Endothelial cell of umbilical vein (primary cell): Measurements from ENCODE around the gene ADAMTS6. TPM values are rescaled to one million over a fixed set of nuclear protein-coding genes. Genes with fewer than 3 reads are reported as not detected.

ENCODE experiments used
- BruUV-seq: library from RNA; stranded (reverse); fragments of 400-500 nt; replicated peaks from 2 replicates; lab custom pipeline; 2021; lab: Mats Ljungman, UMichigan
- CTCF ChIA-PET: fragments of 300-600, 350-600 bp; sonication (Branson Sonifier 250); formaldehyde crosslinking; loops from one replicate; lab custom pipeline; 2021; ENCODE audit warnings: antibody characterized with exemption, inconsistent platforms; lab: Charles Lee
- POLR2A ChIA-PET: fragments of 300-600, 350-600 bp; sonication (Branson Sonifier 250); formaldehyde crosslinking; loops from one replicate; lab custom pipeline; 2021; ENCODE audit warnings: antibody characterized with exemption, inconsistent platforms; lab: Charles Lee
- DNase-seq: peaks from one replicate; pipeline ENCODE4 v3.0.0-alpha.2; 2011; ENCODE audit warnings: low read depth, low spot score
- FAIRE-seq: peaks from 2 replicates; lab custom pipeline; 2011; peaks lifted over from hg19 to GRCh38; lab: Jason Lieb, UNC
- H2AFZ ChIP-seq: 2 replicates; pipeline ENCODE4 v1.6.0; 2012; ENCODE audit warnings: low read depth, low read length, control low read depth, inconsistent platforms
- H3K27ac ChIP-seq: 2 replicates; pipeline ENCODE4 v1.5.1; 2011; ENCODE audit warnings: low read depth, mild to moderate bottlenecking, control low read depth, low read length, moderate library complexity; ENCODE audit not compliant: insufficient read depth
- H3K27me3 ChIP-seq, 2 experiments: 2 replicates each; pipeline versions ENCODE4 v1.6.0 to v1.6.1; 2011; ENCODE audit warnings: low read length in 2 of 2, mixed read lengths in 1 of 2; ENCODE audit not compliant: control insufficient read depth in 2 of 2, insufficient read depth in 2 of 2
- H3K36me3 ChIP-seq, 2 experiments: 2 replicates in 1 of 2; 3 replicates in 1 of 2; pipeline ENCODE4 v1.5.1; 2011; ENCODE audit warnings: low read length in 2 of 2, mild to moderate bottlenecking in 1 of 2, moderate library complexity in 1 of 2; ENCODE audit not compliant: control insufficient read depth in 2 of 2, insufficient read depth in 2 of 2; ENCODE audit errors: extremely low read depth in 1 of 2
- H3K4me1 ChIP-seq: 3 replicates; pipeline ENCODE4 v1.5.1; 2011; ENCODE audit warnings: mild to moderate bottlenecking, low read length; ENCODE audit not compliant: control insufficient read depth, insufficient read depth; ENCODE audit errors: extremely low read depth
- H3K4me2 ChIP-seq: 2 replicates; pipeline ENCODE4 v1.6.1; 2011; ENCODE audit warnings: low read length, control low read depth, mixed read lengths; ENCODE audit not compliant: insufficient read depth
- H3K4me3 ChIP-seq, 3 experiments: fragments of 200-600 bp in 1 of 3; sonication (generic), shearing (Covaris generic) in 1 of 3; replicated peaks in 1 of 3; 2 replicates each; pipeline ENCODE4 v1.5.1; 2011 to 2016; ENCODE audit warnings: control low read depth in 3 of 3, low read length in 3 of 3, mild to moderate bottlenecking in 2 of 3, inconsistent platforms in 1 of 3, low read depth in 1 of 3, moderate library complexity in 1 of 3; ENCODE audit not compliant: insufficient read depth in 1 of 3
- H3K79me2 ChIP-seq: 2 replicates; pipeline ENCODE4 v1.6.0; 2012; ENCODE audit warnings: low read length, inconsistent platforms; ENCODE audit not compliant: control insufficient read depth, insufficient read depth
- H3K9ac ChIP-seq: replicated peaks from 2 replicates; pipeline ENCODE3; 2011; ENCODE audit warnings: low read length, control low read depth; ENCODE audit not compliant: insufficient read depth; ENCODE audit errors: extremely low read depth
- H3K9me1 ChIP-seq: replicated peaks from 3 replicates; pipeline ENCODE4 v1.6.0; 2011; ENCODE audit warnings: mild to moderate bottlenecking, low read length; ENCODE audit not compliant: control insufficient read depth, insufficient read depth; ENCODE audit errors: extremely low read depth
- H3K9me3 ChIP-seq: replicated peaks from 2 replicates; pipeline ENCODE4 v1.5.1; 2012; ENCODE audit warnings: low read length, inconsistent platforms; ENCODE audit not compliant: control insufficient read depth, insufficient read depth
- H4K20me1 ChIP-seq: replicated peaks from 2 replicates; pipeline ENCODE3; 2011; ENCODE audit warnings: mild to moderate bottlenecking, low read length; ENCODE audit not compliant: control insufficient read depth, insufficient read depth; ENCODE audit errors: extremely low read depth
- CTCF ChIP-seq, 2 donors: IDR thresholded peaks; 1 replicate in 1 of 2; 2 replicates in 1 of 2; pipeline ENCODE4 v1.5.1; 2011; ENCODE audit warnings: low read length in 2 of 2, mild to moderate bottlenecking in 2 of 2, moderate library complexity in 2 of 2, control low read depth in 1 of 2, inconsistent platforms in 1 of 2, low read depth in 1 of 2; ENCODE audit not compliant: insufficient read depth in 1 of 2; ENCODE audit errors: extremely low read depth in 1 of 2
- EZH2 ChIP-seq: IDR thresholded peaks from 2 replicates; pipeline ENCODE4 v1.6.1; 2012; ENCODE audit warnings: borderline replicate concordance, low read depth, mild to moderate bottlenecking, moderate library complexity, low read length, inconsistent platforms; ENCODE audit not compliant: severe bottlenecking
- FOS ChIP-seq: IDR thresholded peaks from 2 replicates; pipeline ENCODE4 v1.6.1; 2011; ENCODE audit warnings: mild to moderate bottlenecking, low read length, moderate library complexity, borderline replicate concordance; ENCODE audit not compliant: insufficient read depth
- GATA2 ChIP-seq: IDR thresholded peaks from 2 replicates; pipeline ENCODE4 v1.7.0; 2011; ENCODE audit warnings: low read depth, mild to moderate bottlenecking, moderate library complexity, mixed read lengths, low read length; ENCODE audit not compliant: insufficient read length, insufficient read depth
- JUN ChIP-seq: IDR thresholded peaks from 2 replicates; pipeline ENCODE4 v1.6.1; 2011; ENCODE audit warnings: borderline replicate concordance, low read depth; ENCODE audit not compliant: insufficient read length, insufficient read depth
- MAX ChIP-seq: IDR thresholded peaks from 2 replicates; pipeline ENCODE4 v1.6.1; 2011; ENCODE audit not compliant: insufficient read depth, insufficient read length
- MYC ChIP-seq: IDR thresholded peaks from one replicate; pipeline ENCODE4 v1.6.1; 2011; ENCODE audit warnings: mild to moderate bottlenecking, low read depth, low read length
- POLR2A ChIP-seq: IDR thresholded peaks from 2 replicates; pipeline ENCODE4 v1.6.1; 2012; ENCODE audit warnings: low read depth, mild to moderate bottlenecking, control low read depth, low read length
- POLR2AphosphoS5 ChIP-seq: IDR thresholded peaks from 2 replicates; pipeline ENCODE4 v1.6.1; 2012; ENCODE audit warnings: low read depth, mild to moderate bottlenecking, control low read depth, low read length, moderate library complexity; ENCODE audit not compliant: insufficient read depth
- dilution Hi-C: fragments of 300-500 bp; cut with MboI; formaldehyde crosslinking; loops from one replicate; pipeline ENCODE4 v1.15.0; 2019; ENCODE audit warnings: low sequenced_read_pairs; ENCODE audit not compliant: extremely low pct_ligation_motif_present
- intact Hi-C: fragments of 100-400 bp; cut with micrococcal nuclease; formaldehyde crosslinking; loops from one replicate; pipeline ENCODE4 v1.10.0; 2022
- polyA plus RNA-seq, 4 experiments: library from polyadenylated mRNA; depleted of rRNA in 3 of 4; stranded (reverse) in 3 of 4; unstranded in 1 of 4; fragments of >200 nt; gene quantifications; 2 replicates each; pipeline versions ENCODE4 v1.2.1 to v1.2.3, GENCODE V29; 2011 to 2012; ENCODE audit warnings: missing spikeins in 1 of 4
- total RNA-seq: library from RNA; stranded (reverse); gene quantifications from 2 replicates; pipeline ENCODE4 v1.2.3, GENCODE V29; 2021

The ADAMTS6 gene
- total and polyA plus RNA-seq, 2 donors (not counting 3 experiments of a cell fraction or from before 2014, with no cell fraction given) = 20.4 to 43.4 TPM

- Histone ChIP-seq H3K36me3 (peaks cover 0 to 4% of the 10 kb centered on the region in 2 experiments), H3K9me1 (no peaks in the 10 kb centered on the region), H3K27ac (peak overlapping the region; percentile 62), H4K20me1 (no peaks in the 10 kb centered on the region), H3K4me2 (no peak overlapping the region), H3K9ac (peak overlapping the region; percentile 6), H3K9me3 (no peaks in the 10 kb centered on the region), H3K4me1 (peaks cover 48% of the 10 kb centered on the region), H3K4me3 (no peak overlapping the region), H2AFZ (no peak overlapping the region), H3K79me2 (no peaks in the 10 kb centered on the region), H3K27me3 (no peaks in the 10 kb centered on the region)
- CTCF ChIA-PET = interaction anchor here (1.0 to 1.3 kb wide), 3 partner anchors 59 to 280 kb away, joined by 3 to 5 read pairs (median 3); no protein-coding TSS in a partner anchor
- FAIRE-seq (no peak), DNase-seq (peak; percentile 24)
- dilution Hi-C loops = no loop called here
- intact Hi-C loops = no loop called here
- BruUV-seq = no TSS peak
- POLR2A ChIA-PET = no interaction called here
- TF ChIP-seq POLR2A (no peak), FOS (peak; percentile 56)
Observed at GRCh38 chr5:65203746-65204145, 278.0 kb downstream of the ADAMTS6 start.

GRCh38 chr5:65199993-65200675, 281.6 kb downstream of the ADAMTS6 start:
- H3K9ac ChIP-seq = peak overlapping the region; percentile 65
- H3K9me3 ChIP-seq = no peaks in the 10 kb centered on the region
- H3K36me3 ChIP-seq = peaks cover 0 to 14% of the 10 kb centered on the region in 2 experiments
- DNase-seq (peak; percentile 62), FAIRE-seq (no peak)
- peak overlapping the region; percentile 90 for H3K27ac ChIP-seq
- H3K79me2 ChIP-seq = no peaks in the 10 kb centered on the region
- no peaks in the 10 kb centered on the region for H4K20me1 ChIP-seq
- H2AFZ ChIP-seq = no peak overlapping the region
- CTCF ChIA-PET = interaction anchor here (0.7 to 1.3 kb wide), 6 partner anchors 11 to 389 kb away, joined by 3 to 7 read pairs (median 4); no protein-coding TSS in a partner anchor
- H3K4me2 ChIP-seq = peak overlapping the region; percentile 33
- no peaks in the 10 kb centered on the region for H3K9me1 ChIP-seq
- POLR2A ChIA-PET = interaction anchor here (0.9 to 1.2 kb wide), 2 partner anchors 9 to 10 kb away, joined by 3 read pairs; no protein-coding TSS in a partner anchor
- dilution Hi-C loops (no loop called here), intact Hi-C loops (loop anchor here (1.0 to 5.0 kb wide), 4 partner anchors 9 to 165 kb away; no protein-coding TSS in a partner anchor)
- no peak overlapping the region for H3K4me3 ChIP-seq
- H3K4me1 ChIP-seq = peaks cover 48% of the 10 kb centered on the region
- H3K27me3 ChIP-seq = no peaks in the 10 kb centered on the region
- TF ChIP-seq CTCF (IDR thresholded peaks at IDR 0.05; ENCODE audit: extremely low read depth in 1 of 2, insufficient read depth in 1 of 2, low read depth in 1 of 2, low read length in 2 of 2) = no peak
- TF ChIP-seq MYC = no peak
- no peak for TF ChIP-seq POLR2AphosphoS5
- no peak for TF ChIP-seq GATA2
- no peak for TF ChIP-seq FOS
- TF ChIP-seq JUN = no peak
- no peak for TF ChIP-seq POLR2A
- no peak for TF ChIP-seq EZH2
- TF ChIP-seq MAX = no peak
- BruUV-seq = no TSS peak
